Suppressor macrophage treated with lipopolysaccharide for 4 hours (primary cell): ENCODE measurements around the gene ACTL6A.
"Not testable (repeated sequence)": the region's sequence is repeated elsewhere in the genome, so short reads cannot be mapped to it uniquely, and the experiment has no call there.

Source experiments
- DNase-seq: peaks from one replicate; pipeline ENCODE4 v3.0.0-alpha.2; 2020

Gene ACTL6A

GRCh38 chr3:179562591-179563270, at the start of gene ACTL6A:
Gene ACTL6A (plus strand): TSS chr3:179562926. CDS start chr3:179563093, 167 bp downstream.
- peak; percentile 99 for DNase-seq

- DNase-seq = no peak
These were observed 48.9 kb upstream of the ACTL6A start for GRCh38 chr3:179513862-179514261.

GRCh38 chr3:179516461-179517251, 46.1 kb upstream of the ACTL6A start:
- DNase-seq = not testable (repeated sequence)

GRCh38 chr3:179526482-179526881, 36.2 kb upstream of the ACTL6A start:
- no peak for DNase-seq

GRCh38 chr3:179526989-179527391, 35.7 kb upstream of the ACTL6A start:
- peak; percentile 10 for DNase-seq

GRCh38 chr3:179528772-179529171, 34.0 kb upstream of the ACTL6A start:
- no peak for DNase-seq

- DNase-seq = no peak
These were observed 31.1 kb upstream of the ACTL6A start for GRCh38 chr3:179531576-179531975.

GRCh38 chr3:179533274-179533673, 29.5 kb upstream of the ACTL6A start:
- no peak for DNase-seq

GRCh38 chr3:179536256-179536655, 26.5 kb upstream of the ACTL6A start:
- no peak for DNase-seq

GRCh38 chr3:179541094-179541493, 21.6 kb upstream of the ACTL6A start:
- DNase-seq = no peak

GRCh38 chr3:179541596-179541995, 21.1 kb upstream of the ACTL6A start:
- no peak for DNase-seq

GRCh38 chr3:179542375-179542774, 20.4 kb upstream of the ACTL6A start:
- DNase-seq = no peak

- peak; percentile 70 for DNase-seq
These were observed 17.6 kb upstream of the ACTL6A start for GRCh38 chr3:179544981-179545645.

- no peak for DNase-seq
These were observed 15.9 kb upstream of the ACTL6A start for GRCh38 chr3:179546814-179547241.

GRCh38 chr3:179551349-179552105, 11.2 kb upstream of the ACTL6A start:
- DNase-seq = no peak

- DNase-seq = peak; percentile 82
These were observed 3.9 kb upstream of the ACTL6A start for GRCh38 chr3:179558742-179559364.

- no peak for DNase-seq
These were observed 1.9 kb upstream of the ACTL6A start for GRCh38 chr3:179560791-179561190.

- peak; percentile 83 for DNase-seq
These were observed 601 bp downstream of the ACTL6A start for GRCh38 chr3:179563271-179563783.

- no peak for DNase-seq
These were observed 2.8 kb downstream of the ACTL6A start for GRCh38 chr3:179565496-179565895.

- DNase-seq = no peak
These were observed 18.3 kb downstream of the ACTL6A start for GRCh38 chr3:179580992-179581391.

- peak; percentile 45 for DNase-seq
These were observed 26.4 kb downstream of the ACTL6A start for GRCh38 chr3:179589143-179589542.

- no peak for DNase-seq
These were observed 27.9 kb downstream of the ACTL6A start for GRCh38 chr3:179590669-179591068.
